Liver (tissue), 3 donors: ENCODE measurements around the gene CDKL2.

Experiments
- FOXA1 ChIP-seq: IDR thresholded peaks from 2 replicates; pipeline ENCODE4 v1.6.1; 2016; ENCODE audit warnings: antibody characterized with exemption
- GABPA ChIP-seq, 2 donors: IDR thresholded peaks in 1 of 2; conservative IDR thresholded peaks in 1 of 2; 2 replicates each; pipeline ENCODE4 v1.6.1; 2016; ENCODE audit warnings: antibody characterized with exemption in 2 of 2, mild to moderate bottlenecking in 1 of 2, moderate library complexity in 1 of 2
- SP1 ChIP-seq: IDR thresholded peaks from 2 replicates; pipeline ENCODE4 v1.6.1; 2018; ENCODE audit warnings: antibody characterized with exemption, mild to moderate bottlenecking
- TF ChIP-seq, protein P1 (sequence below): fragments of 150-350 bp; IDR thresholded peaks from 2 replicates; pipeline ENCODE4 v1.5.1; 2017; ENCODE audit warnings: improper control_type of control experiment, low read depth, low read length; ENCODE audit not compliant: missing input control
- TF ChIP-seq, protein P2 (sequence below): IDR thresholded peaks from 2 replicates; pipeline ENCODE4 v1.6.1; 2016; ENCODE audit warnings: antibody characterized with exemption
- TF ChIP-seq, protein P3 (sequence below): IDR thresholded peaks from 2 replicates; pipeline ENCODE4 v1.6.1; 2016; ENCODE audit warnings: antibody characterized with exemption
- TF ChIP-seq, protein P4 (sequence below): IDR thresholded peaks from 2 replicates; pipeline ENCODE4 v1.6.1; 2016; ENCODE audit warnings: antibody characterized with exemption, mild to moderate bottlenecking
- donor health status: healthy.
- donor health status: healthy.

DNA sequence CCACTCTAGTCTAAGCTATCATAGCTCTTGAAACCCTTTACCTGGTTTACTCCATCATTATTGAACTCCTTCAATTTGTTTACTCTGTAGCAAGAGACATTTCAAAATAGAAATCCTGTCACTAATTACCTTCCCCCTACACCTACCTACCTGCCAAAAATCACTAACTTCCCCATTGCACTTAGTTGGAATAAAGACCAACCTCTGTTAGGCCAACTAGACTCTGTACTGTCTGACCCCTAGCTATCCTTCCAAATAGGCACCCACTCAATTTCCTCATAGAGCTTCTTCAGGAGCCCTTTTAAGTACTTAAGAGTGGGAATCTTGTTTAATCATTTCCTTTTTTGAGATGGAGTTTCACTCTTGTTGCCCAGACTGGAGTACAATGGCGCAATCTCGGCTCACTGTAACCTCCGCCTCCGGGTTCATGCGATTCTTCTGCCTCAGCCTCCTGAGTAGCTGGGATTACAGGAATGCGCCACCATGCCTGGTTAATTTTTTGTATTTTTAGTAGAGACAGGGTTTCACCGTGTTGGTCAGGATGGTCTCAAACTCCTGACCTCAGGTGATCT is 8.9 kb upstream of the CDKL2 start:
- TF ChIP-seq SP1 = no peak
- TF ChIP-seq, protein P1, sequence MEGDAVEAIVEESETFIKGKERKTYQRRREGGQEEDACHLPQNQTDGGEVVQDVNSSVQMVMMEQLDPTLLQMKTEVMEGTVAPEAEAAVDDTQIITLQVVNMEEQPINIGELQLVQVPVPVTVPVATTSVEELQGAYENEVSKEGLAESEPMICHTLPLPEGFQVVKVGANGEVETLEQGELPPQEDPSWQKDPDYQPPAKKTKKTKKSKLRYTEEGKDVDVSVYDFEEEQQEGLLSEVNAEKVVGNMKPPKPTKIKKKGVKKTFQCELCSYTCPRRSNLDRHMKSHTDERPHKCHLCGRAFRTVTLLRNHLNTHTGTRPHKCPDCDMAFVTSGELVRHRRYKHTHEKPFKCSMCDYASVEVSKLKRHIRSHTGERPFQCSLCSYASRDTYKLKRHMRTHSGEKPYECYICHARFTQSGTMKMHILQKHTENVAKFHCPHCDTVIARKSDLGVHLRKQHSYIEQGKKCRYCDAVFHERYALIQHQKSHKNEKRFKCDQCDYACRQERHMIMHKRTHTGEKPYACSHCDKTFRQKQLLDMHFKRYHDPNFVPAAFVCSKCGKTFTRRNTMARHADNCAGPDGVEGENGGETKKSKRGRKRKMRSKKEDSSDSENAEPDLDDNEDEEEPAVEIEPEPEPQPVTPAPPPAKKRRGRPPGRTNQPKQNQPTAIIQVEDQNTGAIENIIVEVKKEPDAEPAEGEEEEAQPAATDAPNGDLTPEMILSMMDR = no peak
- TF ChIP-seq FOXA1 = no peak
- no peak for TF ChIP-seq GABPA (IDR thresholded peaks at IDR 0.05 in 1 of 2, conservative IDR thresholded peaks at IDR 0.05 in 1 of 2)
- TF ChIP-seq, protein P2, sequence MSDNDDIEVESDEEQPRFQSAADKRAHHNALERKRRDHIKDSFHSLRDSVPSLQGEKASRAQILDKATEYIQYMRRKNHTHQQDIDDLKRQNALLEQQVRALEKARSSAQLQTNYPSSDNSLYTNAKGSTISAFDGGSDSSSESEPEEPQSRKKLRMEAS = no peak
- TF ChIP-seq, protein P3, sequence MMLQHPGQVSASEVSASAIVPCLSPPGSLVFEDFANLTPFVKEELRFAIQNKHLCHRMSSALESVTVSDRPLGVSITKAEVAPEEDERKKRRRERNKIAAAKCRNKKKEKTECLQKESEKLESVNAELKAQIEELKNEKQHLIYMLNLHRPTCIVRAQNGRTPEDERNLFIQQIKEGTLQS = no peak
- TF ChIP-seq, protein P4, sequence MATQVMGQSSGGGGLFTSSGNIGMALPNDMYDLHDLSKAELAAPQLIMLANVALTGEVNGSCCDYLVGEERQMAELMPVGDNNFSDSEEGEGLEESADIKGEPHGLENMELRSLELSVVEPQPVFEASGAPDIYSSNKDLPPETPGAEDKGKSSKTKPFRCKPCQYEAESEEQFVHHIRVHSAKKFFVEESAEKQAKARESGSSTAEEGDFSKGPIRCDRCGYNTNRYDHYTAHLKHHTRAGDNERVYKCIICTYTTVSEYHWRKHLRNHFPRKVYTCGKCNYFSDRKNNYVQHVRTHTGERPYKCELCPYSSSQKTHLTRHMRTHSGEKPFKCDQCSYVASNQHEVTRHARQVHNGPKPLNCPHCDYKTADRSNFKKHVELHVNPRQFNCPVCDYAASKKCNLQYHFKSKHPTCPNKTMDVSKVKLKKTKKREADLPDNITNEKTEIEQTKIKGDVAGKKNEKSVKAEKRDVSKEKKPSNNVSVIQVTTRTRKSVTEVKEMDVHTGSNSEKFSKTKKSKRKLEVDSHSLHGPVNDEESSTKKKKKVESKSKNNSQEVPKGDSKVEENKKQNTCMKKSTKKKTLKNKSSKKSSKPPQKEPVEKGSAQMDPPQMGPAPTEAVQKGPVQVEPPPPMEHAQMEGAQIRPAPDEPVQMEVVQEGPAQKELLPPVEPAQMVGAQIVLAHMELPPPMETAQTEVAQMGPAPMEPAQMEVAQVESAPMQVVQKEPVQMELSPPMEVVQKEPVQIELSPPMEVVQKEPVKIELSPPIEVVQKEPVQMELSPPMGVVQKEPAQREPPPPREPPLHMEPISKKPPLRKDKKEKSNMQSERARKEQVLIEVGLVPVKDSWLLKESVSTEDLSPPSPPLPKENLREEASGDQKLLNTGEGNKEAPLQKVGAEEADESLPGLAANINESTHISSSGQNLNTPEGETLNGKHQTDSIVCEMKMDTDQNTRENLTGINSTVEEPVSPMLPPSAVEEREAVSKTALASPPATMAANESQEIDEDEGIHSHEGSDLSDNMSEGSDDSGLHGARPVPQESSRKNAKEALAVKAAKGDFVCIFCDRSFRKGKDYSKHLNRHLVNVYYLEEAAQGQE = no peak
